DOHH2 (cell line): ENCODE measurements around the gene DENND6B.

Experiments
- CTCF ChIP-seq: fragments of 200-600 bp; sonication (generic); IDR thresholded peaks from one replicate; pipeline ENCODE4 v1.5.1; 2014; ENCODE audit warnings: antibody characterized with exemption, mild to moderate bottlenecking, low read depth, low read length; ENCODE audit not compliant: poor library complexity, severe bottlenecking
- EZH2phosphoT487 ChIP-seq: fragments of 200-600 bp; sonication (generic); IDR thresholded peaks from 2 replicates; pipeline ENCODE4 v1.6.1; 2017; ENCODE audit warnings: borderline replicate concordance, mild to moderate bottlenecking, antibody characterized with exemption, low read length, moderate library complexity, mixed read lengths

GRCh38 chr22:50305923-50306566 lies 20.8 kb downstream of the DENND6B start:
- TF ChIP-seq CTCF, result no peak
- no peak for TF ChIP-seq EZH2phosphoT487
